GM21528 (cell line): ENCODE measurements around the gene TVP23A.
"Not testable (repeated sequence)": the region's sequence is repeated elsewhere in the genome, so short reads cannot be mapped to it uniquely, and the experiment has no call there.

Source experiments
- ATAC-seq: cut with Tn5 transposase; IDR thresholded peaks from one replicate; pipeline ENCODE4 v1.9.1; 2021; ENCODE audit warnings: mild to moderate bottlenecking, moderate library complexity; ENCODE audit not compliant: unreplicated experiment, low FRiP score

TVP23A gene

GRCh38 chr16:10808218-10808617 is 10.4 kb downstream of the TVP23A start:
- no peak for ATAC-seq

GRCh38 chr16:10806698-10807097 is 11.9 kb downstream of the TVP23A start:
- ATAC-seq: no peak

GRCh38 chr16:10805334-10805733 is 13.3 kb downstream of the TVP23A start:
- no peak for ATAC-seq

- ATAC-seq: no peak
Observed at GRCh38 chr16:10799736-10800135, 18.9 kb downstream of the TVP23A start.

- ATAC-seq: no peak
Observed at GRCh38 chr16:10791048-10791447, 27.5 kb downstream of the TVP23A start.

DNA sequence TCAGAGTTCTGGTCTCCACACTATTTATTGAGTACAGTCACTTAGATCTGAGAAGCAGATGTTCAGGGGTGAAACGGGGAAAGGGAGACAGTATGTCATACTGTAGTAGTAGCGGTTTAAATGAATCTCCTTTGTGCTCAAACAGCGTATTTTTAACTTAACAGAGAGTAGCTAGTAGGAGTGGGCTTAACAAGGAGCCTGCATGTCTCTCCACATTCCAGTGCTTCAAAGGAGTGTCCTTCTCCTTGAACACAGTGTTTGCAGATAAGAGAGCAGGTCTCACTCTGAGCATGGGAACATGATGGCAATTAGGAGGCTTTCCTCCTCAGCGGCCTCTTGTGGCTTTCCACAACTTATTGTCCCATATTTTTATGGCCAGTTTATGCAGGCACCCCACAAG is 30.0 kb downstream of the TVP23A start:
- ATAC-seq: not testable (repeated sequence)

GRCh38 chr16:10787304-10787703 is 31.3 kb downstream of the TVP23A start:
- no peak for ATAC-seq

DNA sequence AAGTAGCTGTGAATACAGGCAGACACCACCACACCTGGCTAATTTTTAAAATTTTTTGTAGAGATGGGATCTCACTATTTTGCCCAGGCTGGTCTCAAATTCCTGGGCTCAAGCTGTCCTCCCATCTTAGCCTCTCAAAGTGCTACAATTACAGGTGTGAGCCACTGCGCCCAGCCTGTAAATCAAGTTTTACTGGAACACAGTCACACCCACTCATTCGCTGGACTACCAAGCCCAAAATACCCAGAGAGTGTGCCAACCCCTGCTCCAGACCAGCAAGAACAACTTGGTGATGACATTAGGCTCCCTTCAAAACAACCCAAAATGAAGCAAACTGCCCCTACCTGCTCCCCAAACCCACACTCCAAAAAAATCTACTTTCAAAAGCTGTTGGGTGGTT is 36.0 kb downstream of the TVP23A start:
- ATAC-seq: no peak

DNA sequence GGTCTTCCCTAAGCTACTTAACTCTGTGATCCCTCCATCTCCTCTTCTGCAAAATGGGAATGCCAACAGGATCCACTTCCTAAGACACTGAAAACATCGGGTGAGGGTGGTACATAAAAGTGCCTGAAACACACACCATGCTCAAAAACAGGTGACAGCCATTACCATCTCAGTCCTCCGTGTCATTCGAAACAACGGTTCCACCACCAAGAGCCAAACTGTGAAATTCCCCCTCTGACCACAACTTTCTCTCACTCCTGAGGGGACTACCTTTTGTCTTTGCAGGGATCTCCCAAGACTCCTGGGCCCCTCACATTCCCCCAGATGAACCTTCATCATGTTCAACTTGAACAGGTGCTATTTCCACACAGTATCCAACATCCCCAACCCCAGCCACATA is 38.0 kb downstream of the TVP23A start:
- no peak for ATAC-seq

GRCh38 chr16:10779908-10780307 is 38.7 kb downstream of the TVP23A start:
- ATAC-seq: not testable (repeated sequence)

- ATAC-seq: no peak
Observed at GRCh38 chr16:10777356-10777755, 41.2 kb downstream of the TVP23A start.

GRCh38 chr16:10776923-10777322 is 41.7 kb downstream of the TVP23A start:
- ATAC-seq: not testable (repeated sequence)

DNA sequence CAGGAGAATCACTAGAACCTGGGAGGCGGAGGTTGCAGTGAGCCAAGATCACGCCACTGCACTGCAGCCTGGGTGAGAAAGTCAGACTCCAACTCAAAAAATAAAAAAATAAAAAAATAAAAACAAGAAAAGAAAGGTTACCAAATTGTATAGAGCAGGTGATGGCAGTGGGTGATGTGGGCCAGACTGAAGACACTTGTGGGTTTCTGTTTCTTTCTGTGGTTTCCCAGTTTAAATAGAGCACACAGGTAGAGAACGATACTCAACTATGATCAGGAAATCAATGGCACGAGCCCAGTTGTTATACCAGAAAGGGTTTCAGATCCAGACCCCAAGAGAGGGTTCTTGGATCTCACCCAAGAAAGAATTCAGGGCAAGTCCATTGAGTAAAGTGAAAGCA is 42.3 kb downstream of the TVP23A start:
- peak; percentile 83 for ATAC-seq

- no peak for ATAC-seq
Observed at GRCh38 chr16:10770907-10771306, 47.7 kb downstream of the TVP23A start.

DNA sequence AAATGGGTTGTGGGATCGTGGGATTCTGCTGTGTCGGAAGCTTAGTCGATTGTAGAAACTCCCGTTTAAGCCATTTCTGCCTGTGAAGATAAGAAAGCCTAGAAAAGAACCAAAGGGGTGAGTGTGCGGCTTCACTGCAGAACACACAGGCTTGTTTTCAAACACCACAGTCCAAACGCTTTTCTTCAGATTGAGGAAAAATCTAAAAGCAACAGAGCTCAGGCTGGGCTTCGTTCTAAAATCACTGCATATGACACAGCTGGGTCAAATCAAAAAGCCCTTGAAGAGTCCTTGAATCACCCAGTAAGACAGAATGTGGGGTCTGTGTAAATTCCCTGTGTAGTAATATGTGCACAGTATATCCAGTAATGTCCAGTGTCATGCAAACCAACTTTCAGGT is 49.2 kb downstream of the TVP23A start:
- ATAC-seq: no peak

DNA sequence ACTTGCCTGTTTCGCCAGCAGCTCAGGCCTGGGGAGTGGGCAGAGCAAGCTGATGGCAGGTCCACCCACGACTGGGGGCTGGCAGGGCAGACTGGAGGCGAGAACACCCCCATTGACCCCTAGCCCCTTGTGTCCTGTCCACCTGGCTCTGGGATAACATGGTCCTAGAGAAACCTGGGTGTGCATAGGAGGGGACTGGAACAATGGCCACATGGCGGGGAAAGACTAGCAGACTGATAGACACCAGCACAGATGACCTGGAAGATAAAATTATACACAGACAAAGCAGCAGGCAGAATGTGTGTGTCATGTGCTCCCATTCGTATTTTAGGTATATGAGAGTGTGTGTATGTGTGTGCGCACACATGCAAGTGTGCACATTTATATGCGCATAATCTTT is 51.5 kb downstream of the TVP23A start:
- ATAC-seq: no peak

DNA sequence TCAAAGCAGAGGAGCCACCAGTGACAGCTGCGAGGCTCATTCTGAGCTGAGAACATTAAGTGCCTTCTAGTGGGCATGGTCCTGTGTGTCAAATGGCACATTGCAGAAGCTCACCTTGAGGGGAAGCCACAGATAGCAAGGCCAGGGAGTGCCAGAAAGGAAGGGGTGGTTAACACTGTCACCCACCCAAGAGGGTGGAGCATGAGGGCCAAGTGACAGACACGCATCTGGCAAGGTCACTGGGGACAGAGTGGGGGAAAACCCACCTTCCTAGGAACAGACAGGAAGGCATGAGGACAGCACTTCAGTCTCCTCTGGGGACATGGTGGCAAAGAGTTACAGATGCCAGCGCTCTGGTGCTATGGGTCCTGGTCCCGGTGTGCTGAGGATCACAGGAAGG is 52.8 kb downstream of the TVP23A start:
- peak; percentile 55 for ATAC-seq

- no peak for ATAC-seq
Observed at GRCh38 chr16:10763456-10763855, 55.1 kb downstream of the TVP23A start.

DNA sequence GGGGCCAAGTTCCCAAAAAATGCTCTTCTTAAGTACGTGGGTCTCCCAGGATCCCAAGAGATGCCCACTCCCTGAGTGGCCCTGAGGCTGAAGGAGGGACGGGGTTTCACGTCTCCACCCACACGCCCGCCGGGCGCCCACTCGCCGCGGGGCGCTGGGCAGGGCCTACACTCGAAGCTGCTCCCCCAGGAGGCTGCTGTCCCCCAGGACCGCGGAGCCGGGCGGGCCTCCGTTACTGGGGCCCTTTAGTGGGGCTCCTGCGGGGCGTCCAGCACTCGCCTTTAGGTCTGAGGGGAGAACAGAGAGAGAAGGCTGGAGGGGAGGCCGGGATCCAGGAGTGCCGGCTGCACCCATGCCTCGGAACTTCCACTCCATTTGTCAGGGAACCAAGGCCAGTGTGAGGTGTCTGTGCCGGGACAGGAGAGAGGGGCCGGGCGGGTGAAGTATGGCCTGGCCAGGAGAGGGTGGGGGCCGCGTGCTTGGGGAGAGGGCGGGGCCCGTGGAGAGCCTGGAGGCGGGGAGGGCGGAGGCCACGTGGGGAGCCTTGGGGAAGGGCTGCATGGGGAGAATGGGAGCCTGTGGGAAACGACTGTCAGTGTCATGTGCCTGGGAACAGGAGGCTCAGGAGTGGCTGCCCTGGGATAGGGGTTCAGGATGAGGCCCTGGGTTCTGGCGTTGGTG is 56.1 kb downstream of the TVP23A start:
- ATAC-seq: no peak

DNA sequence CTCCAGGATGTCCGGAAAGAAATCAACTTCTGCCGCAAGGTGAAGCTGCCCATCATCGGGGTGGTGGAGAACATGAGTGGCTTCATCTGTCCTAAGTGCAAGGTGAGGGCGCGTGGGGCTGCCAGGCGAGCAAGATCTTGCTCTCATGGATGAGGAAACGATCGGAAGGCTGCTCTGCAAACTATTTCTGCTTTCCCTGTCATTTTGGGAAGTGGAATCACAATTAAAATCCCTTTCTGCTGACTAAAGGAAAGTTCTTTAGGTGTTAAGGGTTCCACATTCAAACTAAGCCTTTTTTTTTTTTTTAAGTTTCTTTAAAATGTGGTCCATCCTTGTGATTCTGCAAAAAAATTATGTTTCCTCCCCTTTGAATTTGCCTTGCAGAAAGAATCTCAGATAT is 57.2 kb downstream of the TVP23A start:
- no peak for ATAC-seq

DNA sequence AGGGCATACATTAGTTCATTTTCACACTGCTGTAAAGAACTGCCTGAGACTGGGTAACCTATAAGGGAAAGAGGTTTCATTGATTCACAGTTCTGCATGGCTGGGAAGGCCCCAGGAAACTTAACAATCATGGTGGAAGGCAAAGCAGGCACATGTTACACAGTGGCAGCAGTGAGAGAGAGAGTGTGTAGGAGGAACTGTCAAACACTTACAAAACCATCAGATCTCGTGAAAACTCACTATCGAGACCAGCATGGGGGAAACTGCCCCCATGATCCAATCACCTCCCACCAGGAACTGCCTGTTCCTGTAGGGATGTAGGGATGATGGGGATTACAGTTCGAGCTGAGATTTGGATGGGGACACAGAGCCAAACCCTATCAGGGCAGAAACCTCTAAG is 57.7 kb downstream of the TVP23A start:
- no peak for ATAC-seq

- no peak for ATAC-seq
Observed at GRCh38 chr16:10756574-10756973, 62.0 kb downstream of the TVP23A start.

DNA sequence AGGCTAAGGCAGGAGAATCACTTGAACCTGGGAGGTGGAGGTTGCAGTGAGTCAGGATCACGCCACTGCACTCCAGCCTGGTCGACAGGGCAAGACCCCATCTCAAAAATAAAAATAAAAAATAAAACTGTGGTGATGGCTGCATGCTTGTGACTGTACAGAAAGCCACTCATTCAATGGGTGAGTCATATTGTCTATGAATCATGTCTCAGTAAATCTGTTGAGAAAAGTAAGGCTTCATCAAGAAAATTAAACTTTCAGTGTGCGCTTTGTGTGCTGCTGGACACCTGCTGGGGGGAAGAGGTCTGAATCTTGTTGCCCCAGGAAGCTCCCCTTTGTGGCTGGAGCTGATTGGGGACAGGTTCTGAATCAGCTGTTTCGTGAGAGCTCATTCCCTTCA is 63.7 kb downstream of the TVP23A start:
- ATAC-seq: no peak
